Prostate gland (tissue), 2 donors: Measurements from ENCODE around the gene ZNF536.

Experiments used
- POLR2A ChIP-seq: fragments of 450-650 bp; IDR thresholded peaks from one replicate; pipeline ENCODE4 v1.6.1; 2016; ENCODE audit warnings: antibody characterized with exemption, mild to moderate bottlenecking
- TF ChIP-seq, protein P1 (sequence below), 4 experiments: fragments of 200-600 bp in 2 of 4; fragments of 450-650 bp in 2 of 4; sonication (generic) in 2 of 4; IDR thresholded peaks; 1 replicate in 3 of 4; 2 replicates in 1 of 4; pipeline ENCODE4 v1.5.1; 2016 to 2019; ENCODE audit warnings: antibody characterized with exemption in 4 of 4, mild to moderate bottlenecking in 2 of 4, moderate library complexity in 2 of 4

GRCh38 chr19:30577551-30578105 lies 205.4 kb downstream of the ZNF536 start:
- TF ChIP-seq, protein P1, sequence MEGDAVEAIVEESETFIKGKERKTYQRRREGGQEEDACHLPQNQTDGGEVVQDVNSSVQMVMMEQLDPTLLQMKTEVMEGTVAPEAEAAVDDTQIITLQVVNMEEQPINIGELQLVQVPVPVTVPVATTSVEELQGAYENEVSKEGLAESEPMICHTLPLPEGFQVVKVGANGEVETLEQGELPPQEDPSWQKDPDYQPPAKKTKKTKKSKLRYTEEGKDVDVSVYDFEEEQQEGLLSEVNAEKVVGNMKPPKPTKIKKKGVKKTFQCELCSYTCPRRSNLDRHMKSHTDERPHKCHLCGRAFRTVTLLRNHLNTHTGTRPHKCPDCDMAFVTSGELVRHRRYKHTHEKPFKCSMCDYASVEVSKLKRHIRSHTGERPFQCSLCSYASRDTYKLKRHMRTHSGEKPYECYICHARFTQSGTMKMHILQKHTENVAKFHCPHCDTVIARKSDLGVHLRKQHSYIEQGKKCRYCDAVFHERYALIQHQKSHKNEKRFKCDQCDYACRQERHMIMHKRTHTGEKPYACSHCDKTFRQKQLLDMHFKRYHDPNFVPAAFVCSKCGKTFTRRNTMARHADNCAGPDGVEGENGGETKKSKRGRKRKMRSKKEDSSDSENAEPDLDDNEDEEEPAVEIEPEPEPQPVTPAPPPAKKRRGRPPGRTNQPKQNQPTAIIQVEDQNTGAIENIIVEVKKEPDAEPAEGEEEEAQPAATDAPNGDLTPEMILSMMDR (IDR thresholded peaks at IDR 0.05), result no peak
- TF ChIP-seq POLR2A, result no peak
